Left kidney (tissue), 1 donor: ENCODE measurements around the gene SLC29A3. TPM values are rescaled to one million over a fixed set of nuclear protein-coding genes. Genes with fewer than 3 reads are reported as not detected.

ENCODE experiments used
- polyA plus RNA-seq: library from polyadenylated mRNA; unstranded; fragments of 120-200 nt; gene quantifications from one replicate; pipeline ENCODE4 v1.2.1, GENCODE V29; 2013; ENCODE audit not compliant: insufficient read length

Gene SLC29A3
- polyA plus RNA-seq, 1 donor: 7.0 TPM

Other genes with a start within 250 kb of the SLC29A3 start
- 45.4 TPM for gene UNC5B, start 106.7 kb upstream of the SLC29A3 start, polyA plus RNA-seq
- 0.90 TPM for gene CDH23, start 77.7 kb downstream of the SLC29A3 start, polyA plus RNA-seq